NCI-H2029 treated with DMSO at 0.1 percent for 48 hours (cell line): ENCODE measurements around the gene DAAM1.

Experiments used
- DNase-seq: peaks from one replicate; lab custom pipeline; 2025; lab: John Stamatoyannopoulos, UW

The DAAM1 gene

GRCh38 chr14:59221568-59221967 lies 33.1 kb downstream of the DAAM1 start:
- DNase-seq, result no peak

- no peak for DNase-seq
These were observed 35.9 kb downstream of the DAAM1 start for GRCh38 chr14:59224341-59224740.

GRCh38 chr14:59225281-59225680 lies 36.8 kb downstream of the DAAM1 start:
- no peak for DNase-seq

- DNase-seq, result no peak
These were observed 40.0 kb downstream of the DAAM1 start for GRCh38 chr14:59228421-59228820.

- no peak for DNase-seq
These were observed 41.4 kb downstream of the DAAM1 start for GRCh38 chr14:59229653-59230406.

- no peak for DNase-seq
These were observed 47.7 kb downstream of the DAAM1 start for GRCh38 chr14:59236195-59236594.

GRCh38 chr14:59238216-59238615 lies 49.7 kb downstream of the DAAM1 start:
- DNase-seq, result no peak

- no peak for DNase-seq
These were observed 50.6 kb downstream of the DAAM1 start for GRCh38 chr14:59239022-59239421.

- DNase-seq, result no peak
These were observed 51.9 kb downstream of the DAAM1 start for GRCh38 chr14:59240356-59240755.

- no peak for DNase-seq
These were observed 52.7 kb downstream of the DAAM1 start for GRCh38 chr14:59241121-59241520.

DNA sequence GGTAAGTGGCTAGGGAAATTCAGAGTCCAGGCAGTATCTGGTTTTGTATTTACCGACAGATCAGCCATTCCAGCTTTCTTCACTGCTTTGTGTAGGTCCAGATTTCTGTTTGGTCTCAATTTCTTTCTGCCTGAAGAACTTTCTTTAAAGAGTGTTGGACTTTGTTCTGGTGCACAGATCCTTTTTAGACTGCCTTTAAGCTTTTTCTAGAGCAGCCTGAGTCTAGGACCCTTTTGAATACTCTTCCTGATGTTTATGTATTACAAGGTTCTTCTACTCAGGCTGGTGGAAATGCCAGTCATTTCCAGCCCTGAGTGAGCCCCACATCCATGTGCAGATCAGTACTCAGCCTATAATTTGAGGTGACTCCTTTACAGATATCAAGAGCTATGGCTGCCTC lies 54.7 kb downstream of the DAAM1 start:
- no peak for DNase-seq

GRCh38 chr14:59244581-59244980 lies 56.1 kb downstream of the DAAM1 start:
- peak; percentile 92 for DNase-seq

- no peak for DNase-seq
These were observed 57.4 kb downstream of the DAAM1 start for GRCh38 chr14:59245809-59246295.

DNA sequence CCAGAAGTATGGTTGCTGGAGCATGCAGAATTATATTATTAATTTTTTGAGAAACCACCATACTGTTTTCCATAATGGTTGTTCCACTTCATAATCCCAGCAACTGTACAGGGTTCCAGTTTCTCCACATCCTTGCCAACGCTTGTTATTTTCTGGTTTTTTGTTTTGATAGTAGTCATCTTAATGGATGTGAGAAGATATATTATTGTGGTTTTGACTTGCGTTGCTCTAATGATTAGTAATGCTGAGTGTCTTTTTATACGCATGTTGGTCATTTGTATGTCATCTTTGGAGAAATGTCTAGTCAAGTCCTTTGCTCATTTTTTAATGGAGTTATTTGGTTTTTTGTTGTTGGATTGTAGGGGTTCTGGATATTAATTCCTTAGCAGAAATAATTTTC lies 58.1 kb downstream of the DAAM1 start:
- DNase-seq, result no peak

DNA sequence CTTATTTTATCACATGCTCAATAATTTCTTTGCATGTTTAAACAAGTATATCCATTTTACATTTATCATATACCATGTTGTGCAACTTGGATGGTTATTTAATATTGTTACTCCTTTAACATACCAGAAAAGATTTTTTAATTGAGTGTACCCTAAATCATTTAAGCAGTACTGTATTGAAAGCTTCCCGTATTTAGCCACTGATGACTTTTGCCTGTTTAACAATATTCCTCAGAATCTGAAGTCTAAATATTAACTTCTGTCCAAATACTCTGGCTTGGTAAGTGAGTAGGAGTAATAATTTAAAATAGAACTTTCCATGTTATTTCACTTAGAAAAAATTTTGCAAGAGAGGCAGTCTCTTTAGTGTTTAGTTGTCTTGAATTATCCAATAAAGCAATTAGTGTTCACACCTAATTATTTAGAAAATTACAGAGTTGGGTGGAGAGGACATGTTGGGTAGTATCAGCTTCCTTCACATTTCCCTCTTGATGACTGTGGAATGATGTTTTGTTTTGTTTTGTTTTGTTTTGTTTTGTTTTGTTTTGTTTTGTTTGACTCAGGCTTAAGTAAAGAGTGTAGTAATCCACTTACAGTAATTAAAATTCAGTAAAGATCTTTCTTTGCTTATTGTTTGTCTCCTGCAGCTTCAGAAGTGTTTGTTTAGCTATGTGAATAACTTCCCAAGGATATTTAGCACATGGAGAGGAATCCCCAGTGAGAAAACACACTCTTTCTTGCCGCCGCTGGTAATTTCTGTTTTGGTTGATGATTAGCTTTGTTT lies 59.5 kb downstream of the DAAM1 start:
- peak; percentile 18 for DNase-seq

DNA sequence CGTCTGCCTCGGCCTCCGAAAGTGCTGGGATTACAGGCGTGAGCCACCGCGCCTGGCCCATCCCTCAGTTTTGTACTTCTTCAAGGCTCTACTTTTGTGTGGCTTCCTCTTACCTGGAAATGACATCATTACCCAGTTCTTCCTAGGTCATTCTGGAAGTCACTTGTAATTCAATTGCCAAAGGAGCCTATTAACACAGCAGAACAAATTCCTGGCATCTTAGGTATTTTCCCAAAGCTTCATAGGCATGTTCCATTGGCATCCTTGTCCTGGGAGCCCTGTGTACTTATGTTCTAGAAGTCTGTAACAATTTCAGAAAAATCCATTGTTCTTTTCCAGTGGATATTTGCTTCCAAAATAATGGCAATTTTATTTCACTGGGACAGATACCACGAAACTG lies 60.6 kb downstream of the DAAM1 start:
- DNase-seq, result no peak

GRCh38 chr14:59251811-59252771 lies 63.6 kb downstream of the DAAM1 start:
- no peak for DNase-seq

DNA sequence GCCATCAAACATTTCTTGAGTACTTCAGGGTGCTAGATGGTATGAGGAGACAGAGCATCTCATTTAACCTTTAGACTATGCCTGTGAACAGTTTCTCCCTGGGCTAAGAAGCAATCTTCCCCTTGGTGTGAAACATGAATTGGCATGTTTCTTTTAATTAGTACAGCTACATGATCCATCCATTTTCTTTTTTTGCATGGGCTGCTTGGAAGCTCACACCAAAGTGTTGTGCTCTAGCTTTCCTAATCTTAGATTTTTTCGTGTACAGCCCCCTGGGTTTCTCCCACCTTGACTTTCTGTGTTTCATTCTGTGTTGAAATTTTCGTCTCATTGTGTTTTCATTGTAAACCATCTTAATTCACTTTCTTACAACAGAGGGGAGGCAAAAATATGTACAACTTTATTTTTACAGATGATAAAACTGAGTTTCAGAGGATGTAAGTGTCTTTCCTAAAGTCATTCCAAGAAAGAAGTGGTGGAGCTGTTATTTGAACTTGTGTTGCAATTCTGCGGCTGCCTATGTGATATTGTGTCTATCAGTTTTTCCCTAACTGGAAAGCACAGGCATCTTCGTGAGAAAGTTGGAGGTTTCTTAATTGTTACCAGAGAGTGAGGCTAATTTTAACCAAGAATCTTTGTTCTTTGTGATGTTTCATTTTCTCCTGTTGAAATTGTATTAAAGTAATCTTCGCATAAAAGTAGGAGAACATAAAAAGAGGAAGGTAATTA lies 64.5 kb downstream of the DAAM1 start:
- DNase-seq, result no peak

DNA sequence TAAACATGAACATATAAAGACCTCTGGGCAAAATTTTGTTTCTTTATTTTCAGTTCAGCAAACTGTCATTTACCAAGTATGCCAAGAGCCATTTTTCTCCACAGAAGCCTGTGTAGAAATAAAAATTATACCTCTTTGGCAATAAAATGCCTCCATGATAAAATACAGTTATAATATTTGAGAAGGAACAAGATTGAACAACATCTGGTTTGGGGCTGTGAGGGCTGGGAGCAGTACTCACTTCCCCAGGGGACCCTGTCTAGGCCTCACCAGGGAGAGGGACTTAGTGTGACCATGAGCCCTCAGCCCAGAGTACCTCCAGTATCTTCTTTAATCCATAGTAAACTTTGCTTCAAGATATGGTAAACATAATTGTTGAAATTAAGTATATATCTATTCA lies 65.1 kb downstream of the DAAM1 start:
- DNase-seq, result no peak

GRCh38 chr14:59254146-59254910 lies 65.9 kb downstream of the DAAM1 start:
- peak; percentile 66 for DNase-seq
